Upper lobe of left lung (tissue), 6 donors: ENCODE results near the gene VPS8. TPM values are rescaled to one million over a fixed set of nuclear protein-coding genes. Genes with fewer than 3 reads are reported as not detected.

ENCODE experiments used
- ATAC-seq, 2 donors: fragments of 200-7000 bp; cut with Tn5 transposase; one replicate each; pipeline ENCODE4 v1.9.1; 2022; ENCODE audit warnings: mild to moderate bottlenecking in 2 of 2, moderate library complexity in 2 of 2; ENCODE audit not compliant: low FRiP score in 2 of 2
- DNase-seq, 2 donors: peaks; one replicate each; pipeline ENCODE4 v3.0.0-alpha.2; 2019 to 2020
- H3K27ac ChIP-seq, 4 donors: fragments of 200-600 bp; sonication (generic); one replicate each; pipeline ENCODE4 v1.5.1; 2016 to 2019
- H3K27me3 ChIP-seq, 4 donors: fragments of 200-600 bp; sonication (generic); one replicate each; pipeline ENCODE4 v1.5.1; 2017 to 2019
- H3K36me3 ChIP-seq, 4 donors: fragments of 200-600 bp; sonication (generic); one replicate each; pipeline ENCODE4 v1.5.1; 2016 to 2019
- H3K4me1 ChIP-seq, 4 donors: fragments of 200-600 bp; sonication (generic); one replicate each; pipeline ENCODE4 v1.5.1; 2018 to 2019
- H3K4me3 ChIP-seq, 4 donors: fragments of 200-600 bp; sonication (generic); one replicate each; pipeline ENCODE4 v1.5.1; 2017 to 2019; ENCODE audit warnings: mild to moderate bottlenecking in 2 of 4, moderate library complexity in 1 of 4
- H3K9me3 ChIP-seq, 4 donors: fragments of 200-600 bp; sonication (generic); one replicate each; pipeline ENCODE4 v1.5.1; 2018 to 2019
- CTCF ChIP-seq, 6 experiments: fragments of 450-650 bp in 4 of 6; fragments of 200-600 bp in 2 of 6; sonication (generic) in 2 of 6; IDR thresholded peaks; one replicate each; pipeline ENCODE4 v1.5.1; 2016 to 2019; ENCODE audit warnings: antibody characterized with exemption in 6 of 6
- EP300 ChIP-seq, 4 donors: sonication (generic); formaldehyde crosslinking; IDR thresholded peaks; one replicate each; pipeline ENCODE4 v1.5.1; 2017; ENCODE audit warnings: antibody characterized with exemption in 4 of 4, control low read depth in 2 of 4
- POLR2A ChIP-seq, 4 donors: fragments of 450-650 bp; IDR thresholded peaks; one replicate each; pipeline ENCODE4 v1.5.1; 2016 to 2017; ENCODE audit warnings: antibody characterized with exemption in 4 of 4, mild to moderate bottlenecking in 2 of 4
- POLR2AphosphoS5 ChIP-seq, 2 donors: sonication (generic); formaldehyde crosslinking; IDR thresholded peaks; one replicate each; pipeline ENCODE4 v1.5.1; 2017; ENCODE audit warnings: antibody characterized with exemption in 2 of 2
- WGBS, 2 donors: methylation state at CpG; one replicate each; pipeline ENCODE4 v1.1.5; 2017 to 2018; 5-methylcytosine and 5-hydroxymethylcytosine counted together
- total RNA-seq, 6 donors: library from RNA; depleted of rRNA in 4 of 6; stranded (reverse); fragments of >200 nt in 4 of 6; gene quantifications; one replicate each; pipeline versions ENCODE4 v1.1.0 to v1.2.1, GENCODE V29; 2016 to 2021
- donor health status: DM: no; HTN: no; CAD: no; lungs with moderate emphysema.
- donor health status: DM: no; HTN: yes; CAD: no; lungs with severe emphysema.

Gene VPS8
- total RNA-seq, 6 donors from 2014 or later = 50.9 to 147 (median 61.5) TPM

DNA sequence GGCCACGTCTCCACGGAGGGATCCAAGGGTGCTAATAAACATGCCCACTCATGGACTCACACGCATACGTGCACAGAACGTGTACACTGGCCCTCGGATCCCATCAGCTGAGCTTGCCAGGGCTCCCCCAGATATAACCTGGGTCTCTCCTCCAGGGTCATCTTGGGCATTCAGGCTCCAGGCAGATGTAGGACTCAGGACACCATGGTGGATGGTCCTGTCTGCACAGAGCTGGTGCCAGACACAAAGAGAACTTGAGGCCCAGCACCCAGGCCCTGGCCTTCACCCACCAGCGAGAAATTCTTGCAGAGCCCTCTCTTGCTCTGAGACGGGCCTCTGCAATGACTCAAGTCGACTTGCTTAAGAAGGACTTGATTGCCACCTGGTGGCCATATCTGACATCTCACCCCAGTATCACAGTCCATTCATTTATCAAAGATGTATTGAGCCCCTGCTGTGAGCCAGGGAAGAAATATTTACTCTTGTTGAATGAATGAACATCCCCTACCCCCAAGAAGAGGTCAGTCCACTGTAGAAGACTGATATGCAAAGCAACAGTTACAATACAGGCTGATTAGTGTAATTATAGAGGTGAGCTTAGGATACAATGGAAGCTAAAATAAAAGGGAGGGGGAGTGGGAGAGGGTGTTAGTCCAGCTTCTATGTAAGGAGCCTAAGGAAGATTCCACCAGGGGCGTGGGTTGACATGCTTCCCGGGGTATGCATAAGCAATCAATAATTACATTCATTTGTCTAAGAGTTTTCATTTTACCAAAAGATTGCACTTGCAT is 34.2 kb upstream of the VPS8 start:
- WGBS, 2 donors = 8 to 43% methylated on average over 6 to 11 of the region's 11 CpGs
- DNase-seq = peak in 1 of 2 donors; percentile 91
- peak; percentile 80 to 94 (median 88) for TF ChIP-seq CTCF (IDR thresholded peaks at IDR 0.05)
- no peak for TF ChIP-seq POLR2A (IDR thresholded peaks at IDR 0.05)
- no peak for TF ChIP-seq EP300 (IDR thresholded peaks at IDR 0.05)
- TF ChIP-seq POLR2AphosphoS5 (IDR thresholded peaks at IDR 0.05) = no peak
- H3K4me1 ChIP-seq = peaks cover 0 to 3% (median 0%) of the 10 kb centered on the region in 4 donors
- no peaks in the 10 kb centered on the region for H3K9me3 ChIP-seq
- H3K27me3 ChIP-seq = no peaks in the 10 kb centered on the region
- no peaks in the 10 kb centered on the region for H3K36me3 ChIP-seq
- H3K27ac ChIP-seq = no peak overlapping the region
- peak; percentile 87 to 92 for ATAC-seq
- H3K4me3 ChIP-seq = no peak overlapping the region

DNA sequence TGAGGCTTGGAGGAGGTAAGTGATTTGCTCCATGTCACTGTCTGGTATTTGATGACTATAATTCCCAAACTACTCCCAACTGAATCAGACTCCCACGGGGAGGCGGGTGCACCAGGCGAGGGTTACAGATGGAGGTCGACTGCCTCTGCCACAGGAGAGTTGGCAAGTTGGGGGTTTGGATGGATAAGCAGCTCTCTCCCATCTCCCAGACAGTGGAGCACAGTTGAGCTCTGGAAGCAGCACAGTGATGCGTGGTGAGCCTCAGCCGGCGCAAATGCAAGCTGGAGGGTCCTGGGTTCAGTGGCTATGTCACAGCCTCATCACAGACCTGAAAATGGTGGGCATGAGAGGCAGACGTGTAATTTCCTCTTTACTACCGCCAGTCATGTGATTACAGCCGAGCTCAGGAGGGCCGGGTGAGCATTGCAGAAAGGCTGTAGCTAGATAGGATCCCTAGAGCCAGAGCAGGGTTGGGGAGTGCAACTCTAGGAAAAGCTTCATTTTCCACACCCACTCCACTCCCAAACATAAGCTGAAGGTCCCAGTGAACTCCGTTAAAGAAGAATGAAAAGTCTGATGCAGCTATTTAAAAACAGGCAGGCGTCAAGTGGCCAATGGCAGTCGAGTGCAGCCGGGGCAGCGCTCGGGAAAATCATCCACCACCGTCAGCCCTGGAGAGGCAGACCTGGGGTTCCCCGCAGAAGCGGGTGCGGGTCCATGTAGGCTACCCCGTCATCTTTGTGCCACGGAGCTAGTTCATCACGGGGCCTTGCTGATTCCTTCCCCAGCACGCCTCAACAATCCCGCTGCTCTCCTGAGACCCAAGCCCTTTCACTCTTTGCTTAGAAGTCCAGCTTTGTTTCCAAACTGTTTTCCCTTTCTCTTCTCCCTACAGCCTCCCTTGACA is 33.3 kb upstream of the VPS8 start:
- ATAC-seq = no peak
- H3K27ac ChIP-seq = no peak overlapping the region
- peak in 1 of 2 donors; percentile 55 for DNase-seq
- no peaks in the 10 kb centered on the region for H3K27me3 ChIP-seq
- WGBS, 2 donors = 55 to 61% methylated on average over 25 to 26 of the region's 26 CpGs
- no peak overlapping the region for H3K4me3 ChIP-seq
- TF ChIP-seq EP300 (IDR thresholded peaks at IDR 0.05) = no peak
- no peak for TF ChIP-seq POLR2AphosphoS5 (IDR thresholded peaks at IDR 0.05)
- TF ChIP-seq CTCF (IDR thresholded peaks at IDR 0.05) = no peak
- TF ChIP-seq POLR2A (IDR thresholded peaks at IDR 0.05) = no peak
- peaks cover 0 to 3% (median 0%) of the 10 kb centered on the region in 4 donors for H3K4me1 ChIP-seq
- no peaks in the 10 kb centered on the region for H3K36me3 ChIP-seq
- H3K9me3 ChIP-seq = no peaks in the 10 kb centered on the region

- TF ChIP-seq POLR2A (IDR thresholded peaks at IDR 0.05) = no peak
- TF ChIP-seq EP300 (IDR thresholded peaks at IDR 0.05) = no peak
- TF ChIP-seq CTCF (IDR thresholded peaks at IDR 0.05) = no peak
- no peak for TF ChIP-seq POLR2AphosphoS5 (IDR thresholded peaks at IDR 0.05)
- ATAC-seq = no peak
- Histone ChIP-seq H3K27ac (no peak overlapping the region), H3K4me1 (peaks cover 0 to 5% (median 3%) of the 10 kb centered on the region in 4 donors), H3K27me3 (no peaks in the 10 kb centered on the region), H3K9me3 (no peaks in the 10 kb centered on the region), H3K4me3 (no peak overlapping the region), H3K36me3 (no peaks in the 10 kb centered on the region)
- peak in 1 of 2 donors; percentile 36 for DNase-seq
- WGBS, 2 donors = 65 to 73% methylated on average over 3 of the region's 6 CpGs
Observed at GRCh38 chr3:184780981-184781515, 30.9 kb upstream of the VPS8 start.

DNA sequence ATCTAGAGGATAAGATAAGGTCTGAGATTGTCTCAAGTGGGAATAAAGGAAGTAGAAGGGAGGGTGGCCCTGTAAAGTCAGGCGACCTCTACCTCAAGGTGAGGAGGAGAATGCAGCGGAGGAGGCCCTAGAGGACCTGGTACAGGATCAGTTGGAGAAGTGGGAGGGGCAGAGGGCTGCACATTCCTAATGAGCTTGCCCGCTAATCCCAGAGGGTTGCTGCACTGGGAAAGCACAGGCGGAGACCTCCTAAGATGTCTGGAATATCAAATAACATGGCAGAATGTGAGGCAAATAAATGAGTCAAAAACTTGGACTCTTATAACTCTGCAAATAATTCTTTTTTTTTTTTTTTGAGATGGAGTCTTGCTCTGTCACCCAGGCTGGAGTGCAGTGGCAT is 30.2 kb upstream of the VPS8 start:
- DNase-seq (no peak), ATAC-seq (no peak)
- Histone ChIP-seq H3K4me3 (no peak overlapping the region), H3K27ac (no peak overlapping the region), H3K27me3 (no peaks in the 10 kb centered on the region), H3K4me1 (peaks cover 6 to 12% (median 10%) of the 10 kb centered on the region in 4 donors), H3K36me3 (no peaks in the 10 kb centered on the region), H3K9me3 (no peaks in the 10 kb centered on the region)
- 78 to 89% methylated on average over 4 of the region's 4 CpGs for WGBS, 2 donors
- TF ChIP-seq EP300 (IDR thresholded peaks at IDR 0.05) (no peak), CTCF (IDR thresholded peaks at IDR 0.05) (no peak), POLR2A (IDR thresholded peaks at IDR 0.05) (no peak), POLR2AphosphoS5 (IDR thresholded peaks at IDR 0.05) (no peak)
